ENCODE data around the gene ZNF234. TPM values are rescaled to one million over a fixed set of nuclear protein-coding genes. Genes with fewer than 3 reads are reported as not detected.
"Not testable (repeated sequence)": the region's sequence is repeated elsewhere in the genome, so short reads cannot be mapped to it uniquely, and the experiment has no call there.

ZNF234 gene
- total RNA-seq, 1 donor: 4.6 TPM

GRCh38 chr19:44176590-44176989, 35.2 kb downstream of the ZNF234 start:
- DNase-seq (ENCODE audit: low read depth in 2 of 3, low spot score in 2 of 3): no peak

GRCh38 chr19:44180968-44181367, 39.6 kb downstream of the ZNF234 start:
- DNase-seq (ENCODE audit: low read depth in 2 of 3, low spot score in 2 of 3): no peak

- no peak for DNase-seq (ENCODE audit: low read depth in 2 of 3, low spot score in 2 of 3)
These were observed 40.8 kb downstream of the ZNF234 start for GRCh38 chr19:44182145-44182544.

GRCh38 chr19:44190020-44190419, 48.7 kb downstream of the ZNF234 start:
- no peak for DNase-seq (ENCODE audit: low read depth in 2 of 3, low spot score in 2 of 3)

GRCh38 chr19:44192127-44192526, 50.8 kb downstream of the ZNF234 start:
- DNase-seq (ENCODE audit: low read depth in 2 of 3, low spot score in 2 of 3): no peak

GRCh38 chr19:44196772-44197171, 55.4 kb downstream of the ZNF234 start:
- no peak for DNase-seq (ENCODE audit: low read depth in 2 of 3, low spot score in 2 of 3)

- no peak for DNase-seq (ENCODE audit: low read depth in 2 of 3, low spot score in 2 of 3)
These were observed 61.1 kb downstream of the ZNF234 start for GRCh38 chr19:44202470-44202869.

GRCh38 chr19:44202974-44203373, 61.6 kb downstream of the ZNF234 start:
- DNase-seq (ENCODE audit: low read depth in 2 of 3, low spot score in 2 of 3): no peak

- not testable (repeated sequence) for DNase-seq (ENCODE audit: low read depth in 2 of 3, low spot score in 2 of 3)
These were observed 62.5 kb downstream of the ZNF234 start for GRCh38 chr19:44203877-44204276.

GRCh38 chr19:44204772-44205171, 63.4 kb downstream of the ZNF234 start:
- DNase-seq (ENCODE audit: low read depth in 2 of 3, low spot score in 2 of 3): no peak

- DNase-seq (ENCODE audit: low read depth in 2 of 3, low spot score in 2 of 3): peak; percentile 47 to 90 (median 87)
These were observed 65.9 kb downstream of the ZNF234 start for GRCh38 chr19:44207126-44207803.

Other genes with a start within 250 kb of the ZNF234 start
- gene ZNF45, start 206.3 kb upstream of the ZNF234 start, total RNA-seq: 12.9 TPM
- gene ZNF221, start 190.3 kb upstream of the ZNF234 start, total RNA-seq: 3.8 TPM
- 2.2 TPM for gene ZNF155, start 157.4 kb upstream of the ZNF234 start, total RNA-seq
- 2.4 TPM for gene ZNF230, start 138.6 kb upstream of the ZNF234 start, total RNA-seq
- gene ZNF222, start 116.2 kb upstream of the ZNF234 start, total RNA-seq: 2.7 TPM
- 3.0 TPM for gene ZNF223, start 89.5 kb upstream of the ZNF234 start, total RNA-seq
- gene ZNF284, start 69.4 kb upstream of the ZNF234 start, total RNA-seq: 1.3 TPM
- 16.7 TPM for gene ZNF224, start 47.2 kb upstream of the ZNF234 start, total RNA-seq
- gene ZNF225, start 28.2 kb upstream of the ZNF234 start, total RNA-seq: 1.9 TPM
- gene ZNF226, start 23.5 kb downstream of the ZNF234 start, total RNA-seq: 8.1 TPM
- gene ZNF227, start 71.0 kb downstream of the ZNF234 start, total RNA-seq: 11.3 TPM
- 1.3 TPM for gene ZNF233, start 118.3 kb downstream of the ZNF234 start, total RNA-seq
- gene ZNF235, start 163.5 kb downstream of the ZNF234 start, total RNA-seq: 4.3 TPM
- gene ZNF112, start 215.1 kb downstream of the ZNF234 start, total RNA-seq: 1.1 TPM